ENCODE results near the gene FSTL5.

DNA sequence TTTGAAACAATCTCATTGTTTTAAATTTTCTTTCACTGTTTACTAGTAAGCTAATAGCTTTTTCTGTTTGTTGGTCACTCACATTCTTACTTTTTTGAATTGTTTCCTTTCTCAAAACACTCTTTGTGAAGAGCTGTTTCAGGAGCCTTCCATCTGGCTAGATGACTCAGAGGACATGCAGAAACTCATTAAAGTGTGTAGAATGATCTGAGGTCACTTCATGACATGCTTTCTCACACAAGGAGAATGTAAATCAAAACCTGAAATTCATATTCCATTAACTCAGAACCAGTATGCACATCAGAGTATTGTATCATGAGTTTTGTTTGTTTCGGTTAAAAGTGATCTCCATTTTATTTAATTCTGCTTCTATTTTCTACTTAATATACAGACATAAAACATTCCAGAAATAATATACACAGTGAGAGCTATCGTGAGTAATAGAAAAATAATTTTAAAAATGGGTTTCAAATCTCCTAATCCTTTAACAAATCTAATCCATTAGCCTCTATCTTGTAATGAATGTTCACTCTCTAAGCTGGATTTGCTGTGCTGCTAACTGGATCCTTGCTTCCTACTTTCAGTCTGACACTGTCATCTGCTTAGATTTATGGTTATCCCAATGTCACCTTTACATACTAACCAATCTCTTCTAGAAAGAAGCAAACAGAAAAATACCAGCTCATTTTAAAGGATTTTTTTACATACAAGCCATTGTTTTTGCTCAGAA, 449.6 kb downstream of the FSTL5 start:
- TF ChIP-seq EZH2 (IDR thresholded peaks at IDR 0.05) (no peak), POLR2AphosphoS5 (IDR thresholded peaks at IDR 0.05; ENCODE audit: low read depth, low read length) (no peak), RAD21 (IDR thresholded peaks at IDR 0.05; ENCODE audit: low read depth) (no peak), POLR2A (IDR thresholded peaks at IDR 0.05; ENCODE audit: borderline replicate concordance, extremely low read depth, insufficient read depth, insufficient read length) (no peak)
- TF ChIP-seq, protein P1, sequence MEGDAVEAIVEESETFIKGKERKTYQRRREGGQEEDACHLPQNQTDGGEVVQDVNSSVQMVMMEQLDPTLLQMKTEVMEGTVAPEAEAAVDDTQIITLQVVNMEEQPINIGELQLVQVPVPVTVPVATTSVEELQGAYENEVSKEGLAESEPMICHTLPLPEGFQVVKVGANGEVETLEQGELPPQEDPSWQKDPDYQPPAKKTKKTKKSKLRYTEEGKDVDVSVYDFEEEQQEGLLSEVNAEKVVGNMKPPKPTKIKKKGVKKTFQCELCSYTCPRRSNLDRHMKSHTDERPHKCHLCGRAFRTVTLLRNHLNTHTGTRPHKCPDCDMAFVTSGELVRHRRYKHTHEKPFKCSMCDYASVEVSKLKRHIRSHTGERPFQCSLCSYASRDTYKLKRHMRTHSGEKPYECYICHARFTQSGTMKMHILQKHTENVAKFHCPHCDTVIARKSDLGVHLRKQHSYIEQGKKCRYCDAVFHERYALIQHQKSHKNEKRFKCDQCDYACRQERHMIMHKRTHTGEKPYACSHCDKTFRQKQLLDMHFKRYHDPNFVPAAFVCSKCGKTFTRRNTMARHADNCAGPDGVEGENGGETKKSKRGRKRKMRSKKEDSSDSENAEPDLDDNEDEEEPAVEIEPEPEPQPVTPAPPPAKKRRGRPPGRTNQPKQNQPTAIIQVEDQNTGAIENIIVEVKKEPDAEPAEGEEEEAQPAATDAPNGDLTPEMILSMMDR (IDR thresholded peaks at IDR 0.05 in 2 of 3, conservative IDR thresholded peaks at IDR 0.05 in 1 of 3; ENCODE audit: borderline replicate concordance in 1 of 3, insufficient read depth in 1 of 3, low read depth in 2 of 3, low read length in 2 of 3): no peak
